Transverse colon (tissue), 4 donors: ENCODE measurements around the gene BMP2K.

Experiments used
- CTCF ChIP-seq, 5 experiments: fragments of 200-600 bp in 3 of 5; fragments of 450-650 bp in 2 of 5; sonication (generic) in 3 of 5; IDR thresholded peaks; 1 replicate in 2 of 5; 2 replicates in 3 of 5; pipeline ENCODE4 v1.5.1; 2016 to 2017; ENCODE audit warnings: antibody characterized with exemption in 5 of 5, inconsistent platforms in 3 of 5, mild to moderate bottlenecking in 2 of 5, moderate library complexity in 1 of 5
- EP300 ChIP-seq: sonication (generic); formaldehyde crosslinking; IDR thresholded peaks from one replicate; pipeline ENCODE4 v1.6.1; 2017; ENCODE audit warnings: antibody characterized with exemption, low read depth
- POLR2A ChIP-seq: fragments of 450-650 bp; IDR thresholded peaks from one replicate; pipeline ENCODE4 v1.6.1; 2016; ENCODE audit warnings: antibody characterized with exemption, mild to moderate bottlenecking, moderate library complexity
- POLR2AphosphoS5 ChIP-seq, 3 donors: sonication (generic); formaldehyde crosslinking; IDR thresholded peaks; one replicate each; pipeline ENCODE4 v1.6.1; 2016; ENCODE audit warnings: antibody characterized with exemption in 3 of 3

GRCh38 chr4:78889955-78890354 is 113.8 kb downstream of the BMP2K start:
- TF ChIP-seq CTCF (IDR thresholded peaks at IDR 0.05) (no peak), POLR2A (no peak), EP300 (no peak), POLR2AphosphoS5 (IDR thresholded peaks at IDR 0.05) (no peak)
